Large intestine (tissue), 3 donors: ENCODE measurements around the gene SPATA3. TPM values are rescaled to one million over a fixed set of nuclear protein-coding genes. Genes with fewer than 3 reads are reported as not detected.

Experiments used
- DNase-seq, 2 donors: peaks; one replicate each; pipeline versions ENCODE4 v3.0.0 to v3.0.0-alpha.2; 2013
- H3K27ac ChIP-seq: one replicate; pipeline ENCODE4 v1.5.1; 2013; ENCODE audit warnings: low read length
- H3K27me3 ChIP-seq: 2 replicates; pipeline ENCODE4 v1.6.1; 2013; ENCODE audit warnings: low read length; ENCODE audit not compliant: control insufficient read depth, insufficient read depth
- H3K36me3 ChIP-seq: 2 replicates; pipeline ENCODE4 v1.6.1; 2013; ENCODE audit warnings: low read length; ENCODE audit not compliant: control insufficient read depth, insufficient read depth
- H3K4me1 ChIP-seq: one replicate; pipeline ENCODE4 v1.6.1; 2013; ENCODE audit warnings: low read length; ENCODE audit not compliant: control insufficient read depth, insufficient read depth
- H3K4me3 ChIP-seq: one replicate; pipeline ENCODE4 v1.5.1; 2013; ENCODE audit warnings: low read length
- H3K9me3 ChIP-seq: one replicate; pipeline ENCODE4 v1.6.1; 2013; ENCODE audit warnings: mild to moderate bottlenecking, low read depth, low read length, moderate library complexity; ENCODE audit not compliant: control insufficient read depth
- WGBS: methylation state at CpG from one replicate; pipeline ENCODE4 v1.1.5; 2013; ENCODE audit warnings: low lambda C conversion rate; ENCODE audit not compliant: insufficient coverage; 5-methylcytosine and 5-hydroxymethylcytosine counted together
- polyA plus RNA-seq: library from polyadenylated mRNA; unstranded; fragments of 120-200 nt; gene quantifications from one replicate; pipeline ENCODE4 v1.2.1, GENCODE V29; 2013

The SPATA3 gene
- polyA plus RNA-seq, 1 donor: not detected

GRCh38 chr2:230983566-230983965, 12.4 kb upstream of the SPATA3 start:
- DNase-seq: no peak

GRCh38 chr2:230984393-230985220, 11.3 kb upstream of the SPATA3 start:
- no peaks in the 10 kb centered on the region for H3K9me3 ChIP-seq
- whole genome bisulfite sequencing: 40% methylated on average over 2 of the region's 13 CpGs
- peak in 1 of 2 donors; percentile 34 for DNase-seq

More at GRCh38 chr2:230983566-230983965, 12.4 kb upstream of the SPATA3 start:
- Histone ChIP-seq H3K4me1 (peaks cover 10% of the 10 kb centered on the region), H3K27ac (no peak overlapping the region), H3K9me3 (no peaks in the 10 kb centered on the region), H3K36me3 (no peaks in the 10 kb centered on the region), H3K27me3 (no peaks in the 10 kb centered on the region), H3K4me3 (no peak overlapping the region)
- 86% methylated on average over 1 of the region's 6 CpGs for WGBS

GRCh38 chr2:230985519-230986231, 10.2 kb upstream of the SPATA3 start:
- peaks cover 7% of the 10 kb centered on the region for H3K9me3 ChIP-seq
- WGBS: no CpG with 5 or more reads among the region's 12 CpGs
- H3K4me1 ChIP-seq: peaks cover 10% of the 10 kb centered on the region
- peaks cover 13% of the 10 kb centered on the region for H3K27me3 ChIP-seq
- H3K36me3 ChIP-seq: no peaks in the 10 kb centered on the region
- H3K4me3 ChIP-seq: no peak overlapping the region
- no peak for DNase-seq
- H3K27ac ChIP-seq: no peak overlapping the region

More at GRCh38 chr2:230984393-230985220, 11.3 kb upstream of the SPATA3 start:
- Histone ChIP-seq H3K27ac (no peak overlapping the region), H3K27me3 (peaks cover 3% of the 10 kb centered on the region), H3K4me3 (no peak overlapping the region), H3K4me1 (peaks cover 10% of the 10 kb centered on the region), H3K36me3 (no peaks in the 10 kb centered on the region)

- no CpG with 5 or more reads among the region's 15 CpGs for WGBS
- Histone ChIP-seq H3K27ac (no peak overlapping the region), H3K4me3 (peak overlapping the region; percentile 45), H3K36me3 (no peaks in the 10 kb centered on the region), H3K9me3 (peaks cover 11% of the 10 kb centered on the region), H3K4me1 (peaks cover 10% of the 10 kb centered on the region), H3K27me3 (peaks cover 23% of the 10 kb centered on the region)
- DNase-seq: peak in 1 of 2 donors; percentile 13
Measured at GRCh38 chr2:230986520-230987136, 9.3 kb upstream of the SPATA3 start.

GRCh38 chr2:230987137-230988020, 8.5 kb upstream of the SPATA3 start:
- peak overlapping the region; percentile 45 for H3K4me3 ChIP-seq
- no CpG with 5 or more reads among the region's 34 CpGs for whole genome bisulfite sequencing
- peaks cover 29% of the 10 kb centered on the region for H3K27me3 ChIP-seq
- peaks cover 10% of the 10 kb centered on the region for H3K4me1 ChIP-seq
- DNase-seq: peak; percentile 65 to 74
- peaks cover 11% of the 10 kb centered on the region for H3K9me3 ChIP-seq
- no peaks in the 10 kb centered on the region for H3K36me3 ChIP-seq
- H3K27ac ChIP-seq: no peak overlapping the region

GRCh38 chr2:230989731-230990130, 6.2 kb upstream of the SPATA3 start:
- Histone ChIP-seq H3K27me3 (peaks cover 29% of the 10 kb centered on the region), H3K9me3 (peaks cover 11% of the 10 kb centered on the region), H3K4me1 (peaks cover 10% of the 10 kb centered on the region), H3K36me3 (no peaks in the 10 kb centered on the region), H3K27ac (no peak overlapping the region), H3K4me3 (no peak overlapping the region)
- no CpG with 5 or more reads among the region's 21 CpGs for WGBS
- no peak for DNase-seq

GRCh38 chr2:230990131-230990898, 5.6 kb upstream of the SPATA3 start:
- no peak for DNase-seq
- peaks cover 11% of the 10 kb centered on the region for H3K9me3 ChIP-seq
- no peak overlapping the region for H3K4me3 ChIP-seq
- H3K36me3 ChIP-seq: no peaks in the 10 kb centered on the region
- WGBS: 93% methylated on average over 3 of the region's 70 CpGs
- no peak overlapping the region for H3K27ac ChIP-seq
- H3K27me3 ChIP-seq: peaks cover 29% of the 10 kb centered on the region
- H3K4me1 ChIP-seq: peaks cover 10% of the 10 kb centered on the region

GRCh38 chr2:230990899-230991150, 5.1 kb upstream of the SPATA3 start:
- Histone ChIP-seq H3K27me3 (peaks cover 29% of the 10 kb centered on the region), H3K9me3 (peaks cover 11% of the 10 kb centered on the region), H3K36me3 (no peaks in the 10 kb centered on the region), H3K27ac (no peak overlapping the region), H3K4me1 (peaks cover 10% of the 10 kb centered on the region), H3K4me3 (no peak overlapping the region)
- DNase-seq: no peak
- no CpG with 5 or more reads among the region's 27 CpGs for WGBS

GRCh38 chr2:230991598-230991997, 4.3 kb upstream of the SPATA3 start:
- Histone ChIP-seq H3K4me1 (peaks cover 10% of the 10 kb centered on the region), H3K9me3 (peaks cover 11% of the 10 kb centered on the region), H3K27ac (no peak overlapping the region), H3K27me3 (peaks cover 29% of the 10 kb centered on the region), H3K4me3 (no peak overlapping the region), H3K36me3 (no peaks in the 10 kb centered on the region)
- DNase-seq: no peak
- 95% methylated on average over 4 of the region's 7 CpGs for WGBS
